SK-N-MC (cell line): ENCODE results near the gene CMSS1.

ENCODE experiments used
- EZH2 ChIP-seq: fragments of 200-600 bp; sonication (generic); IDR thresholded peaks from one replicate; pipeline ENCODE4 v1.6.1; 2017; ENCODE audit warnings: antibody characterized with exemption
- FOXP2 ChIP-seq: optimal IDR thresholded peaks from 2 replicates; pipeline ENCODE3; 2011; ENCODE audit warnings: mild to moderate bottlenecking, moderate library complexity; ENCODE audit not compliant: insufficient read depth; ENCODE audit errors: extremely low read length, control extremely low read depth
- POLR2AphosphoS5 ChIP-seq: IDR thresholded peaks from 2 replicates; pipeline ENCODE4 v1.6.1; 2012; ENCODE audit warnings: mild to moderate bottlenecking, low read depth, low read length, borderline replicate concordance

GRCh38 chr3:100149713-100150415 lies 332.2 kb downstream of the CMSS1 start:
- no peak for TF ChIP-seq POLR2AphosphoS5
- no peak for TF ChIP-seq EZH2
- no peak for TF ChIP-seq FOXP2
